GM21515 (cell line): ENCODE measurements around the gene OTOP2.
"Not testable (repeated sequence)": the region's sequence is repeated elsewhere in the genome, so short reads cannot be mapped to it uniquely, and the experiment has no call there.

ENCODE experiments used
- ATAC-seq: cut with Tn5 transposase; IDR thresholded peaks from one replicate; pipeline ENCODE4 v1.9.1; 2021; ENCODE audit not compliant: unreplicated experiment

OTOP2 gene

DNA sequence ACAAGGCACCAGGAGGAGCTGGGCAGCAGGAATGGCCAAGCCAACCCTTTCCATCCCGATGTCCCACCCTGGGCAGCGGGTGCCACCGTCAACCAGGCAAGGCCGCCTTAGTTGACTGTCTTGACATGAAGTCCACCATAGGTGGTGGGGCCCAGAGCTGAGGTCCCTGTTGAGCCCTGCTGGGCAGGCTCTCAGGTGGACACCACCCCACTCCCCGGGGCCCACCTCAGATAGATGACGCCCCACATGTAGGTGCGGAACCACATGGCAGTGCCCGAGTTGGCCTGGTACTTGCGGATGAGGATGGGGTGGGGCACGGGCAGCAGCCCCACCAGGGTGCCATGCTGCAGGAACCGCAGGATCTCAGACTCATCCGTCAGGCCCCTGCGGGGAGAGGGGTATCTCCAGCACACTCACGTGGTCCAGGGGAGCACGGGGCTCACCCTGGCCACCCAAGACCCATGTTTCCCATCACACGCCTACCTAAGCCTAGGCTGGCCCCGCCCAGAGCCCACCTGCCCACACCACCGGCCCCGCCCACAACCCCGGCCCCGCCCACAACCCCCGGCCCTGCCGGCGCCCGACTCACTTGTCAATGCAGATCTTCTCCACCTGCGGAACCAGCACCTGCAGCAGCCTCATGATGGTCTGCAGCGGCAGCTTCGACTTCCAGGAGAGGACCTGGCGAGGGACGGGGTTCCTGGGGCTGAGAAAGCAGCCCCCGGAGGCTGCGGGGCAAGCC is 27.8 kb downstream of the OTOP2 start:
- no peak for ATAC-seq

GRCh38 chr17:74952431-74953133 is 28.5 kb downstream of the OTOP2 start:
- ATAC-seq, result no peak

DNA sequence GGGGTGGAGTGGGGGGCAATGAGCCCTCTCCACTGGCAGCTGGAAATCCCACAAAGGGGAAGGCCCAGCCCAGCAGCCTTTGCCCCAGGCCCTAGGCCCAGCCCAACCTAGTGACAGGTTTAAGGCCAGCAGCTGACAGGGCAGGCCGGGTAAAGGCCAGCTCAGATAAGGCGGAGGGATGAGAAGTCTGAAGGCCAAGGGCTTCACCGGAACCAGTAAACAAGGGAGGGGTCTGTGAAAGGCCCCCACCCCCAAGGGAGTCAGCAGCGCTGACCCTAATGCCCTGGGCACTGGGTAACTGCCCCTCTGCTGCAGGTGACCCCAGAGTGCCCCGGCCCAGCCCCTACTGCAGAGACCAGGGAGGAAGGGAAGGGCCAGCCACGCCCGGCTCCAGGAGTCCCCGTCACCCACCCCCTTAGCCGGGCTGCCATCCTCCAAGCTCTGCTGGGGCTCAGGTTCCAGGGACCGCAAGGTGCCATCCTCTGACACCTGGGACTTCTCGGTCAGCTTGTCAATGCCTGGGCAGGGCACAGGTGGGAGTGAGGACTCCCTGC is 29.1 kb downstream of the OTOP2 start:
- no peak for ATAC-seq

DNA sequence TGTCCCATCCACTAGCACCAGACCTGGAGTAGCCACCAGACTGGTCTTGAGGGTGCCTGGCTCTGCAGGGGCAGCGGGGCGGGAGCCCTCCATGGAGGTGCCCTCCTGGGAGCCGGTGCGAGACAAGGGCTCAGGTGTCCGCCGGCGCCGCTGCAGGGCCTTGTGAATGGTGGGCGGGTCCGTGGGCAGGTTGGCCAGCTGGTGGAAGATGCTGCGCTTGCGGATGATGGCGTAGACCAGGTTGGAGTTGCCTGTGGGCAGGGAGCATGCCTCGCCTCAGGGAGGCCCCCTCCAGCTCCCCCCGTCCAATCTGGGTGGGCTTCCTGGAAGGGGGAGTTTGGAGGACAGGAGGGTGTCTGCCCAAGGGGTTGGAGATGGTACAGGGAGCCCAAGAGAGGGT is 30.0 kb downstream of the OTOP2 start:
- ATAC-seq, result no peak

DNA sequence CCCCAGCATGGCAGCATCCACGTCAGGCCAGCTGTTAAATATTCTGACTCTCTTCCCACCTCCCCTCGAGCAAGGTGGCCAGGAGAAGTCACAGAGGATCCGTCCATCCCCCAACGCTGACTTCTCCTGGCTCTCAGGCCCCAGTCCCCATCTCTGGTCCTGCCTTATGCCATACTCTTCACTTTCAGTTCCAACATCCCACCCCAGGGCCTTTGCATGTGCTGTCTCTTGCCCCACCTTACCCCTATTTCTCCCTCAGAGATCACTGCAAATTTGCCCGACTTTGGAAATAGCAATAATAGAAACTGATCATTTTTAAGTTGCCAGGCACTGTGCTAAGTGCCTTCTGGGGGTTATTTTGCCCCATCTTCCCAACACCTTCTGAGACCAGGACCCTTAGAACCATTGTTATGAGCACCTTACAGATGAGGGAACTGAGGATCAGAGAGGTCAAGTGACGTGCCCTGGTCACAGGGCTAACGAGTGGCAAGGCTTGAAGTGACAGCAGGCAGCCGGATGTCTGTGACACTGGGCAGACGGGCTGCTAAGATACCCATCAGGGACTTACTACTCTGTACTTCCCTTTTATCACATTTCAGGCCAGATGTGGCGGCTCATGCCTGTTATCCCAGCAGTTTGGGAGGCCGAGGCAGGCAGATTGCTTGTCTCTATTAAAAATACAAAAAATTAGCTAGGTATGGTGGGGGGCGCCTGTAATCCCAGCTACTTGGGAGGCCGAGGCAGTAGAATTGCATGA is 30.8 kb downstream of the OTOP2 start:
- no peak for ATAC-seq

- ATAC-seq, result no peak
Measured at GRCh38 chr17:74956093-74956492, 32.0 kb downstream of the OTOP2 start.

DNA sequence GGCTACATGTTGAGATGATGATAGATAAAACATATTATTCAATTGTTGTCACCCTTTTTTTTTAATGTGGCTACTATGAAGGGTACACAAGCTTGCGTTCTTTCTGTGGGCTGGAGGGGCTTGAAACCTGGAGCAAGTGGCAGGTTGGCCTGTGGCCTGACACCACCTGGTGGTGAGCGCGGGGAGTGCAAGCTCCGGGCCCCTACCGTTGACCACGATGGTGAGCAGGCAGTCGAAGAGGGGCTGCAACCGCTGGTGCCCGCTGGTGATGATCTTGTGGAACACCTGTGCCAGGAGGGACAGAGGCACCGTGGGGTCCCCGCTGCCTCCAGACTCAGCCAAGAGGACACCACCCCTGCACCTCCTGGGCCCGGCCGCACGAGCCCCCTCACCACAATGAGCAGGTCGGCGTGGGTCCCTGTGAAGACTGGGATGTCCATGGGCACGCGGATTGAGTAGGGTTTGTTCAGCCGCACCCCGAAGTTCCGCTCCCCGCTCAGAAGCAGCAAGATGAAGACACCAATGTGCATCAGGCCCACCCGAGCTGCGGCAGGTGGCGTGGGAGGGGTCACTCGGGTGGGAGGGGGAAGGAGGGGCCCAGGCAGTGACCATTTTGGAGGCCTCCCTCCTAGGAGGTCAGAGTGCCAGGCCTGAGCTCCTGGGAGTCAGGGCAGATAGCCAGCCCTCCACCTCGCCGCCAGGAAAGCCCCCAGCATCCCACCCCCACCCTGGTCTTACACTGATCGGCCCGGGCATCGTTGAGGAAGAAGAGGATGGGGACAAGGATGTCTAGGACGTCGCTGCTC is 34.1 kb downstream of the OTOP2 start:
- ATAC-seq, result no peak

GRCh38 chr17:74959826-74960515 is 35.9 kb downstream of the OTOP2 start:
- no peak for ATAC-seq

- no peak for ATAC-seq
Measured at GRCh38 chr17:74960570-74961342, 36.7 kb downstream of the OTOP2 start.

DNA sequence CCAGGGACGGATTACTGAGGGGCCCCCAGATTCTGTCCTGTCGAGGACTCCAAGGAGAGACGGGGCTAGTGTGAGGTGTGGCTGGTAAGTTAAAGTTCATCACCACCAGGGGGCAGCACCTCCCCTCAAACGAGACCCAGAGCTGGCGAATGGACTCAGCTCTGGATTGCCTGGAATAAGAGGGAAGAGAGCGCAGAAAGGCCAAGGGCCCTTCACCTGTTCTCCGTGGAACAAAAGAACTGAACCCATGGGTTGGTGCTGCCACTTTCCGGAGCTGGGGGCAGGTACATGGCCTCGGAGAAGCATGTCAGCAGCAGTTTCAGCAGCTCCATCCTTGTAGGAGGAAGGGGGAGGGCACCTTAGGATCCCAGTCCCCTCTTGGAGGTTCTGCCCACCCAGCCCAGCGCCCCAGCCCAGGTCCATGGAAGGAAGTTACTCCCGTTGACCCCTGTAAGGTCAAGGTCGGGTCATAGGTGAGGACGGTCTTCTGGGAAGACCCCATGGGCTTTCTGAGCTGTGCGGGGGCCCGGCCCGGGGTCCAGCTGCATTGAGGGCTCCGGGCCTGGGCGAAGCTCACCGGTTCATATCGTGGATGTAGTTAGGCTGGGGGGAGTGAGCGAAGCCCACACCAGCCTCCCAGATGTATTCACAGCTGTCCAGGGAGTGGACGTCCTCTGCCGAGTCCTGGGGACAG is 37.7 kb downstream of the OTOP2 start:
- no peak for ATAC-seq

GRCh38 chr17:74962622-74963394 is 38.7 kb downstream of the OTOP2 start:
- no peak for ATAC-seq

GRCh38 chr17:74963656-74964055 is 39.6 kb downstream of the OTOP2 start:
- no peak for ATAC-seq

DNA sequence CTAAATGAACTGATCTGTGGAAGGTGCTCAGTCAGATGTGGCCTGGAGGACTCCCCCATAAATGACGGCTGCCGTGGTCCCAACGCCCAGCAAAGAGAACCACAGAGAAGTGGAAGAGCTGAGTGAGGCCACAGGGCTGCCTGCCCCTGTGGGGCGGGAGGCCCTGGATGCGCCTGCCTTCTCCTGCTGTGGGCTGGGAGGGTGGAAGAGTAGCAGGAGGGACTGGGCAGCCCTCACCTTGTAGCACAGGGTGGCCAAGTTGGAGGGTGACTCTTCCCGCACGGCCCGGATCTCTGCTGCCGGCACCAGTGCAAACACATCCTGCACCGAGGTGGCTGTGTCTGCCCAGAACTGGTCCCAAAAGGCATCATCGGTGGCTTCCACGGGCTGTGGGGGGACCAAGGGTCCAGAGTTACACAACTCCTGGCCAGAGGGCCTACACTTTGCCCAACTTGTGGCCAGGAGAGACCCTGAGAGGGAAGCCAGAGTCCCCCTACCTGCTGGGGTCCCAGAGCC is 40.2 kb downstream of the OTOP2 start:
- ATAC-seq, result no peak

DNA sequence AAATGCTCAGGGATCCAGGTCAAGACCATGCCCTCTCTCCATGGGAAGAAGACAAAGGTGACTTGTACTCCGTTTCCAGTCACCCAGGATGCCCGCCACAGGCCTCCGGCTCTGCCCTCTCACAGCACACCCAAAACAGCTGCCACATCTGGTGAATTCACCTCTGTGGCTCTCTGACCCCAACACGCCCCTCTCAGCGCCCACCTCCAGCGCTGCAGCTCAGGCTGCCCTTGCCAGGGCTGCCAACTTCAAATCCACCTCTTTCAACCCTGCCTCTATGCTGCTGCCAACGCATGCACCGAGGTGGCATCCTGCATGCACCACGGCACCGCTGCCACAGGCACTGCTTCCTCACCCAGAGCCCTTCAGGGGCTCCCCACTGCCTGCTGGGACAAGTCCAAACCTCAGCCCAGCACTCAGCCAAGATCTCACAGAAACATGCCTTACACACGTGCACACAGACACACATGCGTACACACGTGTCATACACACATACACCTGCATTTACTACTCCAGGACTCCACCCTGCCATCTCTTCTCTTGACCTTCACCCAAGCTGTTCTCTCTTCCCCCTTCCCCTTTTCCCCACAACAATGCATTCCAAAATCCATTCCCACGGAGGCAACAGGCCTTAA is 41.0 kb downstream of the OTOP2 start:
- ATAC-seq, result no peak

DNA sequence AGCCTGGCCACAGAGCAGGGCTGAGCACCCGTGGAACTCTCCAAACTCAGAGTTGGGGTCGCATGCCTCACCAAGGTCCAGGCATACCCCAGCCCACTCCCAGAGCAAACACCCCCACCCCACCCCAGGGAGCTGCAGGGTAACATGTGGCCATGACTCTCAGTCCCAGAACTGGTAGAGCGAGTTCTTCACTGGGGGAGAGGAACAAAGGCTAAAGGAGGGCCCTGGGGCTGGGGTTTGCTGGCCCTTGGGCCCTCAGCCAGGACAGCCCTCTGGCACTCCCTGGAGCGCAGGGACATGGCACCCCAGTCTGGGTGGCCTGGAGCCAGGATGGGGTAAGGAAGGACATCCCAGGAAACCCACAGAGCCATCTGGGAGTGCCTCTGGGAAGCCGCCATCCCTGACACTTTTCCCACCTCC is 44.3 kb downstream of the OTOP2 start:
- no peak for ATAC-seq

DNA sequence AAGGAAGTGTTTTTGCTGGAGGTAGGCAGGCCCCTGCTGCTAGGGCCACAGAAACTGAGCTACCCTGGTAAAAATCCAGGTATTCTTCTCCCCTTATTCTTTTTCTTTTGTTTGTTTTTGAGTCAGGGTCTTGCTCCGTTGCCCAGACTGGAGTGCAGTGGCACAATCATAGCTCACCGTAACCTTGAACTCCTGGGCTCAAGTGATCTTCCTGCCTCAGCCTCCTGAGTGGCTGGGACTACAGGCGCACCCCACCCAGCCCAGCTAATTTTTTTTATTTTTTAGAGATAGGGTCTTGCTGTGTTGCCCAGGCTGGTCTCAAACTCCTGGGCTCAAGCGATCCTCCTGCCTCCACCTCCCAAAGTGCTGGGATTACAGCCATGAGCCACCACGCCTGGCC is 45.4 kb downstream of the OTOP2 start:
- not testable (repeated sequence) for ATAC-seq

DNA sequence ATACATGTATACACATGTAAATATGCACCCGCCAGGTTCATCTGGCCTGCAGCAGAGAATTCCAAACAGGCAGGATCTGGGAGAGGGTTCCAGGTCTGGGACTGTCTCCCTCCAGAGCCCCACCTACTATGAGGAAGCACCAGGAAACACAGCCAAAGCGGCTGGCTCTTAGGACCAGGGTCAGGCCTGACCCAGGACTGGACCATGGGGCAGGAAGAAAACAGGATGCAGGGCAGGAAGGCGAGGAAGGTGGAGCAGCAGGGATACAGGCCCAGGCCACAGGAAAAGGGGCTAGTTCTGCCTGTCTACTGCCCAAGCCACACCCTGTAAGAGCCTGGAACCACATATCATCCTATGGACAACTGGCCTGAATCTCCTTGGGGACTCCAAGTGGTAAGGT is 46.3 kb downstream of the OTOP2 start:
- no peak for ATAC-seq
